ENCODE data around the gene MAN1A1.

MAN1A1 gene

DNA sequence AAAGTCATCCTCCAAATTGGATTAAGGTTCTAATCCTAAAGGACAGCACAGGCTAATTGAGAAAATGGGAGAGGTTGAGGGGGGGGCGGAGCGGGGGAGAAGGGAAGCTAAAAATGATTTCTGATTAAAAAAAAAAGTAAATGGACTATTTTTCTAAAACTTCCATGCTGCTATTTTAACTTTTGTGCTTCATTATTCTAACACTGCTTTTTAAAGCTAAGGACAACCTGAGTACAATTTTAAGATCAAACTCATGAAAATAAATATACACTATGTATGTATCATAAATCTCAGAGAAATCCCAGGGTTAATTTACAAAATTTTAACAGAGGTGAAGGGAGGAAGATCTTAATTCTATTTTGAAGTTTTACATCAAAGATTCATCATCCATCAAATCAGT, 4.4 kb downstream of the MAN1A1 start:
- no peak for DNase-seq

DNA sequence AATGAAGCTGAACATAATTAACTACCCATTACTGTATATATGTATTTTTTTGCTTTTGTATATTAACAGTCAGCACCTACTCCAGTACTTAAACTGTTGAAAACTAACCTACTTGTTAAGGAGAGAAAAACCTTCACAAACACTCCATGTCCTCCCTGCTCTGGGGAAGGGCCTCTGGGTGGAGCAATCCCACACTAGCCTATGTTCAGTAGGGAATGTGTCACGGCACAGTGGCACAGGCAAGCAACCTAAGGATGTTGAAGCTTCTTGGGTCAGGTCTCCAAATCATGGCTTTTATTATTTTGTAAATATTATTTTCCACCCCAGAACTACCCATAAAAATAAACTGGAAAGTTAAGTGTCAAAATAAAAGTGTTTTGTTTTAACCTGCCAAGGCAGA, 5.3 kb downstream of the MAN1A1 start:
- peak; percentile 35 for DNase-seq

DNA sequence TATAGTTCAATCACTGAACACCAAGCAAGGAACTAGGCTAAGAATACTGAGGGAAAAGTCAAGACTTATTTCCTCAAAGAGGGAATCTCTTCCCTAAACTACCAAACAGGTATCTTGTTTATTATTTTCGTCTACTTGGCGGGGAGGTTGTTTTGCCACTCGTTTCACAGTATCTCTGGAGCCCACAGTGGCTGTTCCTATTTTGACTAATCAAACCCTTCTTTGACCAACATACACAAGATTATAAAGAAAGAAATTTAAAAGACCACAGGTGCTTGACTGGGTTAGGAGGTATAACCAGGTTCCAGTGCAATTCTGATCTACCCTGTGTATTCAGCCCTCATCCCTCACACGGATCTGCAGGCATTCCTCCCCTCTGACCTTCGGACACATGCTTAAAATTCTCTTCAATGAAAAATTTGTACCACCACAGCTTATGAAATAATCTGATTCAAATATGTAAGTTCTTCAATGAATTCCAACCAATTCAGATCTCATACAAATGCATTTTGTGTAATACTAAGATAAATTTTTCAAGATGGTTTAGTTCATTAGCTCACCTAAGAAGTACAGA, 5.9 kb downstream of the MAN1A1 start:
- no peak for DNase-seq

DNA sequence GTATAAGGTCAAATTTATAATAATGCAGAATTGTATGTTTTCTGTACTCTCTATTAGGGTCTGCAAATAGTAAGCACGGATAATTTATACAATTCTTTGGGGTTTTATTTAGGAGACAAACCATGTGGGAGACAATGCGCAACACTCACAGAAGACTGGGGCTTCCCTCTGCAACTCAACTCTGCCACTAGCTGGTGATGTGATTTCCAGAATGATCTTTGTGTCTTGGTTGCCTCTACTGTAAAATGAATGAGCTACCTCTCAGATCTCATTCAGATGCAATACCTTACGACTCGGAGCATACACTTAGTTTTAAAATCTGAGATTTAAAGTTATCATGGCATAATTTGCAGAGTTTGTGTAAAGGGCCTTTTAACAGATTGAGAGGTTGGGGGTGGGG, 6.4 kb downstream of the MAN1A1 start:
- DNase-seq = no peak

DNA sequence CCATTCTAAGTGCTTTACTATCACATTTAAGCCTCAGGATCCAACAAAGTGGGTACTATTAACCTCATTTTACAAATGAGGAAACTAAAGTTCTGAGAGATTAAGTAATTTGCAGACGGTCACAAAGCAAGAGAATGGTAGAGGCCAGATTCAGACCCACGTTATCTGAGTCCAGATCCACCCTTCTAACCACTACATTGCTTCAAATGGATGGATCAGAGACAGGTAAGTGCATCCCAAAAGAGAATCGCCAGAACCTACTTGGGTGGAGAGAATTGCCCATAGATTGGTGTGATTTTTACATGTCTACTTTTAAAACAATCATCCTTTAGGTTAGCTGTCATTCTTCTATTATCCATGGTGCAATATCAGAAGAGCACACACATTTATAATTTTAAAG, 7.1 kb downstream of the MAN1A1 start:
- no peak for DNase-seq

DNA sequence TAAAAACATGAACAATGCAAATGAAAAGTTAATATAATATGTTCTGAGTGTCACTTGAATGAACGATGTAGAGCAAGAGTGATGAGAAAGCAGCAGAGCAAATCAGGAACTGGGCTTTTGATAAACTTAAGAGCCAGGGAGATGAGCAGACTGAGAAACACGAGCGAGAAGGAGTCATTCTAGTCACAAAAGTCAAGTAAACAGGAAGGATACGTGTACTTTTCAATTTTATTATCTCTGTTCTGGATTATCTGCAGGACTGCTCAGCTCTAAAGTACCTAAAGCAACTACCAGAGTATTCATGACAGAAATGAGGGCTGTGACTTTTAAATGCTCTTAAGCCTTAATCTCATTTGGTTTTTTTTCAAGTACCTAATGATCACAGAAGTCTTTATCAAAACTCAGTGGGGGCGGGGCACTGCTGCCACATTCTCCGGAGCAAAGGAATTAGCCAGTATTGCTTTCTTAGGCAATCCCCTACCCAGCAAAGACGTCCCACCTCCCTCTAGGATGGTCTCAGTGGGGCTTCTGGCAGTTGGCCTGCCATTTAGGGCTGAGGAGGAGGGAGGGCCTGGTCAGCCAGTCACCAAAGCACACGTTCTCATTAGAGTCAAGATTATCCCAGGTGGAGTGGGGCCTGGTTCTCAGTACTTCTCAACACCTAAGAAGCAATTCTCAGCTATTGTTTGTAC, 8.6 kb downstream of the MAN1A1 start:
- DNase-seq = peak; percentile 97

DNA sequence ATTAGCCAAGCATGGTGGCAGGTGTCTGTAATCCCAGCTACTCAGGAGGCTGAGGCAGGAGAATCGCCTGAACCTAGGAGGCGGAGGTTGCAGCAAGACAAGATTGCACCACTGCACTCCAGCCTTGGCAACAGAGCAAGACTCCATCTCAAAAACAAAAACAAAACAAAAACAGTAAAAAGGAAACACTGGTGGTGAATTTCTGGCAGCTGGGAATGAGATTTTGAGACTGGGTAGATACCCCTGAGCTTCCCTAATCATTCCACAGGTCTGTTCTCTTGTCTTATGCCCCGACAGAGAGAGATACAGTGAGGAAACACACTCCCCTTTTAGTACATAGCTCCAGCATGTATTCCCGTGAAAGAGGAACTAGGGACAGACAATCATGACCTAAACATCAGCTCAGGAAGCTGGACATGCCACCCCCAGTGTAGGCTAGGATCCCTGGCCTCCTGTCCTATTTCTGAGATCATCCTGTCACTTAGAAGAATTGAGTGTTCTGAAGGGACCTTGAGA, 9.6 kb downstream of the MAN1A1 start:
- no peak for DNase-seq

DNA sequence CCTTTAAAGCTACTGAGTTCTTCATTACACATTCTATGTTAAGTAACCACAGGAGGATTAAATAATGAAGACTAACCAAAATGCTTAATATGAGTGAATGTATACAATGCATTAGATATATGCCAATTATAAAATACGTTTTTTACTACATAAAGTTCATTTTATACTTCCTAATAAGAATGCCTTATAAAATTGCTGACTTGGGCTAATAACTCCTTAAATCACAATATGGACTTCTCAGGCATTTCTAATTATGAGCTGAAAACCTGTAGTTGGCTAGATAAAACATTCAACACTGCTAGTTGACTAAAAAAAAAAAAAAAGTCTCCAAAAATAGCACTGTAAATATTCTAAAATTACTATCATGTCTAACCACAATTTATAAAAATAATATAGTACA, 11.8 kb downstream of the MAN1A1 start:
- DNase-seq = no peak

DNA sequence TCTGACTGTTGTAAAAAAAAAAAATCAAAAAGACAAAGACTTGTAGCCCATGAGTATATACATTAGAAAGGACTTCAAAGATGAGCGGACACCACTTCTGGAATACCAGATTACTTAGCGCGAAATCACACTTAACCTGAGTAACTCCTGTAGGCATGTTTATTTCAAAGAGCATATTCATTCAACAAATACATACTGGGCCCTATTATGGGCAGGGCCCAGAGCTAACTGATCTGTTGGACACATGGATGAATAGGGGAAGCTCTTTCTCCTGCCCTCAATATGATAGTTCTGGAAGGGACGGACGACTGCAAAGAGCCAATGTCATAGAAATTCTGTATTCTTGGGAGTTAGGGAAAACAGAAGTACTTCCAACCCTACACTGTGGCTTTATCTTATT, 12.3 kb downstream of the MAN1A1 start:
- DNase-seq = no peak

DNA sequence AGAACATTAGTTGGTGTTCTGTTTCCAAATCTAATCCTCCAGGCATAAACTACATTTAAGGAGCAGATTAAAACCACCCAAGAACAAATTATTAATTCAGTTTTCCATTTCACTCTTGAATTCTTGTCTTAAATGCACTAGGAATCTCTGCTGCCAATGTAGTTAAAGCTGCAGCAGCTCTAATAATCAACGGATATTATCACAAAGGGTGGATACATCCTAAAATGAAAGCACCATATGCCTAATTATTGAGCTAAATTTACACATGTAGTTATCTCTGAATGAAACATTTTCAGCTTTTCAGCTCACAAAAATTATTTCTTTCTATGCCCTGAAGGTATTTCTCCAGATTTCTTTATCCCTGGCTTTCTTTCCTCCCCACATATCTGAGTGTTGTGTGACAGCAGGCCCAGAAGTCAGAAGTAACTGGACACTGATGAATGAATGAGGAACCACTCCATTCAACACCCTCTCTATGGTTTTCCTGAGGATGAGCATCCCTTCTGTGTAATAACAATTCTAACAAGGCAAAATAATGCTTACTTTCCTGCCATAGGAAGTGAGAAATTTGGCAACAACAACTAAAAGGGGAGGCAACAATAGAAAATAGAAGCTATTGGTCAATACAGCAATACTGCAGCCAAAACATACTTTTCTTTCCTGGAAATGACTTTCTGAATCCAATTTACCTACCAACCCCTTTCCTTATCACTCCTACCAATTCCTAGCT, 14.9 kb downstream of the MAN1A1 start:
- no peak for DNase-seq

DNA sequence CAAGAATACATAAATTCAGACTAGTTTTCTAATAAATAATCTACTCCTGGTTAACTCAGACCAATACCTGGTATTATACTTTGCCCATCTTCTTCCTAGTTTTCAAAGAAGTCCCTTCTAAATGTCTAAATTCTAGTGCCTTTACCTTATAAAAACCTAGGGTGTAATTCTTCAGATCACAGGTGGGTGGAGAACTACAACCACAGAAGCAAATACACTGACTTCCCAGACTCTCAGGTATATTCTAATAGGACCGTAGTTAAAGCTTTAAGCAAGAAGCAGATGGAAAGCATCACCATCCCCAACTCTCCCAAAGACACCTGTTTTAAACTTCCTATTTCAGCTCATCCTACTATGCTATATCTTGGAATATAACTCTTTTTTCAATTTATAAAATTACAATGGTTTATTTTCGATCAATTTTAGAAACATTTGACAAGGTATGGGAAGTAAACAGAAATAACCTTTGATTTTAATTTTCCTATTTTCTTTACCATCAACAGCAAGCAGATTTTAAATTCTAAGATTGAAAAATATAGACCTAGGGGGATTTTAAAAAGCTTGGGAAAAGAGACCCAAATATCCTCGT, 15.8 kb downstream of the MAN1A1 start:
- peak; percentile 63 for DNase-seq

DNA sequence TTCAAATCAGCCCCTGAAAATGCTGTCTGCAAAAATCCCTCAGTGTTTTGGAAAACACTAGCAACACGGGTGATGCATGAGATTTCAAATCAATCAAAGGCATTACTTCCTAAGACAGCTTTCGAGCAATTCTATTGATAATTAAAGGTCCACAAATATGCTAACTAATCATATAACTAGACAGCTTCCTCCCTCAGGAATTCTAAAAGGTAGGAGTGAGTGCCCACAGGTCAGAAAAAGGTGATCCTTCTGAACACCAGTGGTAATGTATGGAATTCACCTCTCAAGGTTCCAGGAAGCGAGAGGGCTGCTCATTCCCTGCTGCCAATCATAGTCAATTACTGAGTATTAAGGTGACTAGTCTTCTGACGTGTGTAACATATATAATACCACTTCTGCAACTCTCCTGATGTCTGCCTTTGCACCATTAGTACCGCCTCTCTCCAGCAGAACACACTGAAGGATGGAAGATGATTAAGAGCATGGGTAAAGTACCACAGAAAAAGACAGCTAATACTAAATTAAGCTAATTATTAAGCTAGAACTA, 16.4 kb downstream of the MAN1A1 start:
- no peak for DNase-seq

DNA sequence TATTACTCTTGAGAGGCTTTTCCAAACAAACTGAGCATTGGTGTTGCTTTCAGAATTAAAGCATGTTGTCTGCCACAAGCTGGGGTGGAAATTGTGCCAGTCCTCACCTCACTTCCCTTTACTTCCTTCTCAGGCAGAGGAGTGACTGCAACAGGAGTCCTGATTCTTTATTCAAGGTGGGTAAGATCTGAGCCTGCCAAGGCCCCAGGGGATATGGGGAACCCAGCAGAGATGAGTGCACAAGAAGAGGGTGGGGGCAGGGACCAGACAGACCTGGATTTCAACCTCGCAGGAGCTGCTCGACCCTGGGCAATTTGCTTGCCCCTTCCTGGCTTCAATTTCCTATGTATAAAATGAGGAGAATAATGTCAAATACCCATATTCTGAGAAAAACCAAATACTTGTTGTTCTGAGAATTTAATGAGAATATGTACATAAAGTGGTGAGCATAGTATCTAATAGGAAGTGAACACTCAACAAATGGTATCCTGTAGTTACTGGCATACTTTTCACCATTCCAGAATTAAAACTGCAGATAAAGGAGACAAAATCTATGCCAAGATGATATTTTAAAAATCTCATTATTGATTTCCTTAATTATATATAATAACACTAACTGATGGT, 17.8 kb downstream of the MAN1A1 start:
- no peak for DNase-seq

DNA sequence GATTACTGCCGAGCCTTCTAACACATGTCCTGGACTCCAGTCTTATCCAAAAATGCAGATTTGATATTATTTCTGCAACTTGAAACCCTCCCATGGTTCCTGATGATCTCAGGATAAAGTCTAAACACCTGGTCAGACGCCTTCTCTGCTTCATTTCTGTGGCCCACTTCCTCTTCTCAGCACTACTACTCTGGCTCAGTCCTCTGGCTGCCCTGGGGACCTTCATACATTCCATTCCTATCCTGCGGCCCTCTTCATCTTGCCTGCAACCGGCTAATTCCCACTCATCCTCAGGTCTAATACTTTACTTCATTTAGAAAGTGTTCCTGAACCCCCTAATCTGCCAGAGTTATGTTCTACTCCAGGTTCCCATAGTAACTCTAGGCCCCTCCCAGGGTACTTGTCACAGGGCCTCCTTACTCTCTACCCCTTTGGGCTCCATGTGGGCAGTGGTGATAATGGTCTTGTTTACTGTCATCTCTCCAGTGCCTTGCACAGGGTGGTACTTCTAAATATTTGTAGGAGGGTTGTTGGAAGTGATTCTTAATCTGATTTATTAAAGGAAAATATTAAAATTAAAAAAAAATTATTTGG, 18.9 kb downstream of the MAN1A1 start:
- no peak for DNase-seq

DNA sequence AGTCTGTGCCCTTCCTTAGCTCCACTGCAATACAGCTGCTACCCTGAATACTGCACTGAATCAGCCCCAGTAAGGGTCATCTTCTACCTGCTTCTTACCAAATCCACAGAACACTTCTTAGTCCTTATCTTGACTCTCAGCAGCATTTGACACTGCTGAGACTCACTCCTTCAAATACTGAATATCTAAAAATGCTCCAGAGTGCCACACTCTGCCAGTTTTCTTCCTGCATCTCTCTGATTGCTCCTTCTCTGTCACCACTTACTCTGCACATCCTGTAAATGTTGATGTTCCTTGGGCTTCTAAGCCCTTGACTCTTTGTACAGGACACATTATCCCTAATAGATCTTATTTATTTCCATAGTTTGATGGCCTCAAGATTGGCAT, 19.8 kb downstream of the MAN1A1 start:
- DNase-seq = no peak

DNA sequence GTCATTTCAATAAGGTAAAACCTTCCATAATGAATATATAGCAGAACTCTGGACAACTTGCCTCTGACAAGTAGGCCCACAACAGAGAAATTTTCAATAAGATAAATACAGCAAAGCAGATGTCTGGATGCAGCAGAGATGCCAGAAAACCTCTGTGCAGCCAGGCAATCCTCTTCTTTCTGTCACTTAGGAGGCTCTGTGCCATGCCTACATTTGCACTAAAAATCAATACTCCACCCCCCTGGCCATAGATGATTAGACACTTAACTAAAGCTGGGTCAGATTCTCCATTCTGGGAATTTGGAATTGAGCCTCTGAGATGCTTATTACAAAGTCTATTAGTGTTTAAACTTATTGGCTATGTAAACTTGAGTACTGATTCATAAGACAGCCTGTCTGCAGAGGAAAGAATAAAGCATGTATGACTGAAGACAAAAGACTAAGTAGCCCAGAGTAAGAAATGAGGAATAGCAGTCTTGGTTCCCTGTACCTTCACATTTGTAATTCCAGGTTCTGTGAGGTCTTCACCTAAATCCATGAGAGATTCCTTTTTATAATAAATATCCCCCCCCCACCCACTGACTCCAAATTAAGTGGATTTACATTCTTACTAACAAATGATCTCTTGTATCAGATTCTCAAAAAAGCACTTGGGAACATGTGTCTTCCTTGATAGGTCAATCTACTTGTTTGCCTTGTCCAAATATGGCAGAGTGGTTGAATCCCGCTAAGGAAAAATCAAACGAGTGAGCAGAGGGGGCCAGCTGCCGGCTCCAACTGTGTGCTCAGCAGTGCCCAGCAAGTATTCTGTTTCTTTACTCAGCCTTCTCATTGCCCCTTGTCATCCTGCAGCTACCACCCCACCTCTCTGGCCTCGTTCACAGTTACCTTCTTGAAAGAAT, 20.4 kb downstream of the MAN1A1 start:
- no peak for DNase-seq

DNA sequence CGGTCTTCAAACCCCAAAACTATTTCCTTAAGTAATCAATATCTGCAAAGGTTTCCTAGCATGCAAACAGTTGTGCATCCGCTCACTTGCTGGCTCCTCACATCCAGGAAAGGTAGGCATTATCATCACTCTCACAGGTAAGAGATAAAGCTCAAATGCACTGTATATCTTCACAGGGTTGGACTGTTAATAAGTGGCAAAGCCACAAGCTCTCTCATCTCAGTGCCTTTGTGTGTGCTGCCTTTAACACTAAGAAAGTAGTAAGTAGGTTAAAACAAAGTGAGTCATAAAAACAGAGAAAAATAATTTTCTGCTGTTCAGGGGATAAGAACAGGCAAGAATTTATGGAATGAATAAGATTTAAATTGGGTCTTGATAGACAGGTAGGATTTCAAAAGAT, 21.3 kb downstream of the MAN1A1 start:
- no peak for DNase-seq

DNA sequence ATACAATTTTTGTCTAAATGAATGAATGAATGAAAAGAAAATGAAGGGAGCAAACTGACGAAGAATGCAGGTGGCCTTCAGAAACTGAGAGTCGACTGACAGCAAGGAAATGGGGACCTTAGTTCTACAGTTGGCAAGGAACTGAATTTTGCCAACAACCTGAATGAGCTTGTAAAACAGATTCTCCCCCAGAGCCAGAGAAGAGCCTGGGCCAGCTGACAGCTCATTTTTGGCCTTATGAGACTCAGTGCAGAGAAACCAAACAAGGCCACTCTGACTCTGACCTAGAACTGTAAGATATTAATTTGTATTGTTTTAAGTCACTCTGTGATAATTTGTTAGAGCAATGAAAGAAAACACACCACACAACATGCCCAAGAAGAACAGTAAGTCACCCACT, 21.8 kb downstream of the MAN1A1 start:
- no peak for DNase-seq

DNA sequence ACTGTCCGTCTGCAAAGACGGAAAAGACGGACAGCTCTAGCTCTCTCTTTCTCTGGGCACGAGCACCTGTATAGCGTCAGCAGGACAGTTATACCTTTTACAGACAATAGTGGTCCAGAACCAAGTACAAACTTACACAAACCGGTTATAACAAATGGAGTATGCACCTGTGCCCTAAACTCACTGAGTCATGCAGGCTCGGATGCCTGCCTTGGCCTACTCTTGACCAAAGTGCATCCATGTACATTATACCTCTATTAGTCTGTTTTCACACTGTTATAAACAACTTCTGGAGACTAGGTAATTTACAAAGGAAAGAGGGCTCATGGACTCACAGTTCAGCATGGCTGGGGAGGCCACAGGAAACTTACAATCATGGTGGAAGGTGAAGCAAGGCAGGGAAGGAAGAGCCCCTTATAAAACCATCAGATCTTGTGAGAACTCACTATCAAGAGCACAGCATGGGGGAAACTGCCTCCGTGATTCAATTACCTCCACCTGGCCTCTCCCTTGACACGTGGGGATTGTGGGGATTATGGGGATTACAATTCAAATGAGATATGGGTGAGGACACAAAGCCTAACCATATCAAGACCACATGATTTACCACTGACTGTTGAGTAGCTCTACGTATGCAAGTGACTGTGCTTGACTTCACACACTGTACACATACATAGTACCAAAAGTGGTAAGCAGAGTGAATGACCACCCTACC, 23.1 kb downstream of the MAN1A1 start:
- peak; percentile 97 for DNase-seq

DNA sequence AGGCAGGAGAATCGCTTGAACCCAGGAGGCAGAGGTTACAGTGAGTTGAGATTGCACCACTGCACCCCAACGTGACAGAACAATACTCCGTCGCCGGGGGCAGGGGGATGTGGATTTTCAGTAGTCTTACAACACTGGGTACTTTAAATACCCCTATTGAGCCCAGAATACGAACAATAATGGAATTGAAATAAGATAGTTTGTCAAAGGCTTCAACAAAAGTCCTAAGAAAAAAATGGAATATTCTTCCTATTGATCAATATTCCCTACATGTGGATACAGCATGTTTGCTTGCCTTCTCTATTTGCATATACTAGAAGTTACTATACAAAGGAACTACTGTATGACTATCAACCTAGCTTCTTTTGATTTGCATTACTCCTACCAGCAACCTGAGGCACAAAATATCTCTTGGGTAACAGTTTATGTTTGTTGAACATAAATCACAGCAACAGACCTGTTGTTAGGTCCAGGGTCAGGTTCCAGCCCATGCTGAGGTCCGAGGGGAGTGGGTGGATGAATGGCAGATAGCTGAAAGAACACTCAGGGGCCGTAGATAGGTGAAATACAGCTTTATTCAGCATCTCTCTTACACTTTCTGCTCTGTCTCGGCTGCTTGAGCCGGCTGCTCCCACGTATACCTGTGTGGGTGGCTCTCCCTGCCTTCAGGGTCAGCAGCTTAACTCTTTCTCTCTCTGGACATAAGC, 23.8 kb downstream of the MAN1A1 start:
- DNase-seq = no peak

Measured in NCI-H82 (cell line).